Measurements from ENCODE around the gene EFHD1. TPM values are rescaled to one million over a fixed set of nuclear protein-coding genes. Genes with fewer than 3 reads are reported as not detected.

Gene EFHD1
- total and polyA plus RNA-seq, 2 of the 13 experiments (the other 11 are each of a cell fraction or from before 2014, with no cell fraction given) = 0.09 TPM; not detected in 1

- TF ChIP-seq IRF9 (CRISPR knock-in tag; IDR thresholded peaks at IDR 0.05; ENCODE audit: borderline replicate concordance) (no peak), MYNN (CRISPR knock-in tag; IDR thresholded peaks at IDR 0.05; ENCODE audit: low read depth) (no peak), RNF219 (CRISPR knock-in tag; IDR thresholded peaks at IDR 0.05) (no peak), ZMYM4 (CRISPR knock-in tag; IDR thresholded peaks at IDR 0.05) (peak; percentile 58; the same call in 1 of the 2 replicates), ZNF550 (CRISPR knock-in tag; IDR thresholded peaks at IDR 0.05; ENCODE audit: borderline replicate concordance) (0 out of 2 replicates have a peak, but pooled peaks have one; percentile 75), YY1 (IDR thresholded peaks at IDR 0.05; ENCODE audit: insufficient read depth, insufficient replicate concordance, low read depth, low read length) (peak; percentile 36), NRL (CRISPR knock-in tag; IDR thresholded peaks at IDR 0.05; ENCODE audit: borderline replicate concordance) (peak; percentile 43; the same call in 1 of the 2 replicates), ZNF282 (IDR thresholded peaks at IDR 0.05; ENCODE audit: partially characterized antibody) (no peak), ZC3H13 (CRISPR knock-in tag; IDR thresholded peaks at IDR 0.05) (no peak), ZNF501 (CRISPR knock-in tag; IDR thresholded peaks at IDR 0.05) (0 out of 2 replicates have a peak, but pooled peaks have one; percentile 34), U2AF2 (IDR thresholded peaks at IDR 0.05; ENCODE audit: low read depth, low read length) (no peak), FOXC1 (CRISPR knock-in tag; IDR thresholded peaks at IDR 0.05; ENCODE audit: borderline replicate concordance) (0 out of 2 replicates have a peak, but pooled peaks have one; percentile 60), TAF1 (CRISPR knock-in tag; IDR thresholded peaks at IDR 0.05) (no peak), STAT6 (CRISPR knock-in tag; IDR thresholded peaks at IDR 0.05; ENCODE audit: borderline replicate concordance) (0 out of 2 replicates have a peak, but pooled peaks have one; percentile 29), ZNF781 (CRISPR knock-in tag; IDR thresholded peaks at IDR 0.05; ENCODE audit: borderline replicate concordance, not compliant biosample characterization) (peak; percentile 55), PHF5A (CRISPR knock-in tag; IDR thresholded peaks at IDR 0.05; ENCODE audit: low read depth, unreplicated experiment) (no peak), TEAD3 (CRISPR knock-in tag; optimal IDR thresholded peaks at IDR 0.05; ENCODE audit: borderline replicate concordance) (peak; percentile 42), FOXA3 (CRISPR knock-in tag; IDR thresholded peaks at IDR 0.05) (0 out of 2 replicates have a peak, but pooled peaks have one; percentile 20), TBP (CRISPR knock-in tag; IDR thresholded peaks at IDR 0.05) (no peak), MAX (IDR thresholded peaks at IDR 0.05) (0 out of 2 replicates have a peak, but pooled peaks have one; percentile 18)
These were observed 21.7 kb upstream of the EFHD1 start (continued) for GRCh38 chr2:232611559-232612218.

Data from HepG2 (cell line).